ENCODE results near the gene ANTXR1.

ANTXR1 gene

DNA sequence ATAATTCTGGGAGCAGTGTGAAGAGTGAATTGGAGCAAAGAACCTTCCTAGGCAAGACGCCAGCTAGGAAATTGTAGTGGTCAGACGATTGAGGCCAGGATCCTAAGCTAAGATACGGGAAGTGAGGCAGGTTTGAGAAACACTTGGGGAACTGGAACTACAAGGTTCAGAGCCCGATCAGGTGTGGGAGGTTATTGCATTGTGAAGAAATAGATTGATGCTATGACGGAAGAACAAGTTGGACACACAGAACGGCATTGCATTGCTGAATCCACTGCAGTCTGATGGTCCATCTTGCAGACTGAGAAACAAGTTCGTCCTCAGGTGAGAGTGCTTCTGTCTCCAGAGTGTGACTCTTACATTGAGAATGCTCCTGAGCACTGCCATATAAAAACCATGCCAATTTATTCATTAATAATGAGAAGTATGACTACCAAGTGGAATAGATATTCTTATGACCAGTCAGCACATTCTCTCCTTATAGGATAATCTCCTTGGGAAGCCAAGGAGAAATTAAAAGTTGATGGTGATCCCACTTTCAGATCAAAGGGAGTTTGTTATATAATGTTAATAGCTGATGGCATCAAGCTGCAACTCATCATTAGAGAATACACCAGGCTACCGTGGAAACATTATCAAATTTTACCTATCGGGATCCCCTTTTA lies 30.9 kb downstream of the ANTXR1 start:
- no peaks in the 10 kb centered on the region for H3K9me2 ChIP-seq (replicated peaks; ENCODE audit: low read depth, low read length)
- TF ChIP-seq CTCF (conservative IDR thresholded peaks at IDR 0.05; ENCODE audit: low read length) (no peak), EZH2phosphoT487 (IDR thresholded peaks at IDR 0.05; ENCODE audit: borderline replicate concordance) (no peak)

GRCh38 chr2:69046221-69046662 lies 33.3 kb downstream of the ANTXR1 start:
- Histone ChIP-seq H3K9me2 (replicated peaks; ENCODE audit: low read depth, low read length) (no peaks in the 10 kb centered on the region), H3K4me1 (ENCODE audit: insufficient read depth, low read length, poor library complexity, severe bottlenecking) (no peaks in the 10 kb centered on the region), H3K9me3 (ENCODE audit: insufficient read depth, low read depth, low read length) (no peaks in the 10 kb centered on the region), H3K4me3 (ENCODE audit: low read length, poor library complexity, severe bottlenecking) (no peak overlapping the region), H3K27me3 (ENCODE audit: insufficient read depth, low read length, poor library complexity, severe bottlenecking) (no peaks in the 10 kb centered on the region), H3K36me3 (ENCODE audit: insufficient read depth, low read length) (peaks cover 27% of the 10 kb centered on the region; the same call in 1 of the 2 replicates), H3K9ac (ENCODE audit: low read depth, low read length, poor library complexity, severe bottlenecking) (no peak overlapping the region), H3K4me2 (ENCODE audit: low read depth, low read length, poor library complexity, severe bottlenecking) (no peak overlapping the region), H4K20me1 (ENCODE audit: insufficient read depth, low read length, poor library complexity, severe bottlenecking) (no peaks in the 10 kb centered on the region), H3F3A (ENCODE audit: low read depth) (no peaks in the 10 kb centered on the region), H2AFZ (ENCODE audit: low read length) (no peak overlapping the region), H3K79me2 (ENCODE audit: insufficient read depth, low read length) (no peaks in the 10 kb centered on the region)
- TF ChIP-seq EZH2phosphoT487 (IDR thresholded peaks at IDR 0.05; ENCODE audit: borderline replicate concordance) (no peak), CTCF (conservative IDR thresholded peaks at IDR 0.05; ENCODE audit: low read length) (no peak)

More for the DNA sequence above, 30.9 kb downstream of the ANTXR1 start:
- Histone ChIP-seq H3K9me3 (ENCODE audit: insufficient read depth, low read depth, low read length) (no peaks in the 10 kb centered on the region), H3K36me3 (ENCODE audit: insufficient read depth, low read length) (peaks cover 37% of the 10 kb centered on the region; the same call in 1 of the 2 replicates), H3F3A (ENCODE audit: low read depth) (no peaks in the 10 kb centered on the region), H4K20me1 (ENCODE audit: insufficient read depth, low read length, poor library complexity, severe bottlenecking) (no peaks in the 10 kb centered on the region), H3K4me3 (ENCODE audit: low read length, poor library complexity, severe bottlenecking) (no peak overlapping the region), H3K9ac (ENCODE audit: low read depth, low read length, poor library complexity, severe bottlenecking) (no peak overlapping the region), H3K79me2 (ENCODE audit: insufficient read depth, low read length) (no peaks in the 10 kb centered on the region), H2AFZ (ENCODE audit: low read length) (no peak overlapping the region), H3K4me1 (ENCODE audit: insufficient read depth, low read length, poor library complexity, severe bottlenecking) (no peaks in the 10 kb centered on the region), H3K27me3 (ENCODE audit: insufficient read depth, low read length, poor library complexity, severe bottlenecking) (no peaks in the 10 kb centered on the region), H3K4me2 (ENCODE audit: low read depth, low read length, poor library complexity, severe bottlenecking) (no peak overlapping the region)

DNA sequence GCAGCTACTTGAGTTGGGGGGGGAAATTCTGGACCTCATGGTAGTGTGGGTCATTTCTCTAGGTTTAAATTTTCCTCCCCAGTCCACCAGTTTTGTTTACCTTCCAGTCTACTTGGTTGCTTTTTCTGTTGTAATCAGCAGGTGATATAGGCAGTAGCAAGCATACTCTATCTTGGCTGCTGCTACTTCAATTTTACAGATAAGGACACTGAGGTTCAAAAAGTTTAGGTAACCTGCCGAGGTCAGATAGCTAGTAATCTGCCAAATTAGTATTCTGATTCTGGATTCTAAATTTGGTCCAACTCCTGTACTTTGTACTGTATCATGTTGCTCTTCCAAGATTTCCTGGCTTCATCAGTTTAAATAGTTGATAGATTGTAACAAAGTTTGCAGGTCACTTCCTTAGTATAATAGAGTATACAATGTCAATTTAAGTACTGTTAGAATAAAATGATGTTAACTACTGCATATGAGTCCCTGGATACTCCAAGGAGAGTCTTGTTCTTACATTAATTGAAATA lies 34.7 kb downstream of the ANTXR1 start:
- H3K4me3 ChIP-seq (ENCODE audit: low read length, poor library complexity, severe bottlenecking) = no peak overlapping the region
- no peak overlapping the region for H3K9ac ChIP-seq (ENCODE audit: low read depth, low read length, poor library complexity, severe bottlenecking)
- no peaks in the 10 kb centered on the region for H4K20me1 ChIP-seq (ENCODE audit: insufficient read depth, low read length, poor library complexity, severe bottlenecking)
- no peaks in the 10 kb centered on the region for H3K9me2 ChIP-seq (replicated peaks; ENCODE audit: low read depth, low read length)
- TF ChIP-seq EZH2phosphoT487 (IDR thresholded peaks at IDR 0.05; ENCODE audit: borderline replicate concordance) = no peak
- TF ChIP-seq CTCF (conservative IDR thresholded peaks at IDR 0.05; ENCODE audit: low read length) = no peak
- H3K79me2 ChIP-seq (ENCODE audit: insufficient read depth, low read length) = no peaks in the 10 kb centered on the region
- no peaks in the 10 kb centered on the region for H3K9me3 ChIP-seq (ENCODE audit: insufficient read depth, low read depth, low read length)
- H3K27me3 ChIP-seq (ENCODE audit: insufficient read depth, low read length, poor library complexity, severe bottlenecking) = no peaks in the 10 kb centered on the region
- peaks cover 23% of the 10 kb centered on the region; the same call in 1 of the 2 replicates for H3K36me3 ChIP-seq (ENCODE audit: insufficient read depth, low read length)
- no peak overlapping the region for H3K4me2 ChIP-seq (ENCODE audit: low read depth, low read length, poor library complexity, severe bottlenecking)
- H3K4me1 ChIP-seq (ENCODE audit: insufficient read depth, low read length, poor library complexity, severe bottlenecking) = no peaks in the 10 kb centered on the region
- H2AFZ ChIP-seq (ENCODE audit: low read length) = no peak overlapping the region
- no peaks in the 10 kb centered on the region for H3F3A ChIP-seq (ENCODE audit: low read depth)
